GM20000 (cell line): Measurements from ENCODE around the gene SMIM35.

Experiments
- DNase-seq: peaks from one replicate; pipeline ENCODE4 v3.0.0; 2012; ENCODE audit warnings: low spot score
- CTCF ChIP-seq: IDR thresholded peaks from 2 replicates; pipeline ENCODE4 v1.5.1; 2012; ENCODE audit warnings: mild to moderate bottlenecking, control low read depth; ENCODE audit errors: extremely low read depth, missing control alignments

SMIM35 gene

GRCh38 chr11:118117790-118118601 lies 31.2 kb upstream of the SMIM35 start:
- no peak for DNase-seq
- TF ChIP-seq CTCF, result no peak

GRCh38 chr11:118115048-118115447 lies 28.3 kb upstream of the SMIM35 start:
- TF ChIP-seq CTCF, result no peak
- no peak for DNase-seq

- no peak for DNase-seq
- no peak for TF ChIP-seq CTCF
Observed at GRCh38 chr11:118114266-118114665, 27.5 kb upstream of the SMIM35 start.

- DNase-seq, result no peak
- no peak for TF ChIP-seq CTCF
Observed at GRCh38 chr11:118112711-118113430, 26.1 kb upstream of the SMIM35 start.

GRCh38 chr11:118111744-118112035 lies 24.9 kb upstream of the SMIM35 start:
- TF ChIP-seq CTCF, result no peak
- DNase-seq, result no peak

GRCh38 chr11:118111019-118111743 lies 24.4 kb upstream of the SMIM35 start:
- no peak for DNase-seq
- no peak for TF ChIP-seq CTCF

- no peak for TF ChIP-seq CTCF
- DNase-seq, result no peak
Observed at GRCh38 chr11:118109231-118109630, 22.5 kb upstream of the SMIM35 start.
